GM18951 (cell line): Measurements from ENCODE around the gene RSAD1.

Experiments used
- POLR2A ChIP-seq: IDR thresholded peaks from 4 replicates; pipeline ENCODE4 v1.6.1; 2011; ENCODE audit warnings: mild to moderate bottlenecking; ENCODE audit not compliant: insufficient read length, insufficient read depth; ENCODE audit errors: extremely low read depth
- in situ Hi-C: fragments of 300-500 bp; cut with MboI; formaldehyde crosslinking; loops from one replicate; pipeline ENCODE4 v1.12.0; 2022; ENCODE audit warnings: low sequenced_read_pairs, mixed read lengths, inconsistent platforms; ENCODE audit not compliant: unreplicated experiment

RSAD1 gene

GRCh38 chr17:50478391-50479381 is at the start of gene RSAD1:
Gene RSAD1 (plus strand): TSS chr17:50478860. CDS start chr17:50478885, 25 bp downstream.
- in situ Hi-C loops, result no loop called here
- peak; percentile 95 for TF ChIP-seq POLR2A

GRCh38 chr17:50429793-50430192 is 48.9 kb upstream of the RSAD1 start:
- no peak for TF ChIP-seq POLR2A
- in situ Hi-C loops, result no loop called here

- in situ Hi-C loops, result no loop called here
- no peak for TF ChIP-seq POLR2A
Measured at GRCh38 chr17:50430821-50431618, 47.6 kb upstream of the RSAD1 start.

GRCh38 chr17:50432125-50432762 is 46.4 kb upstream of the RSAD1 start:
- in situ Hi-C loops, result no loop called here
- TF ChIP-seq POLR2A, result no peak

GRCh38 chr17:50437409-50437808 is 41.3 kb upstream of the RSAD1 start:
- TF ChIP-seq POLR2A, result no peak
- in situ Hi-C loops, result no loop called here

GRCh38 chr17:50439008-50439407 is 39.7 kb upstream of the RSAD1 start:
- no peak for TF ChIP-seq POLR2A
- in situ Hi-C loops, result no loop called here

- in situ Hi-C loops, result no loop called here
- no peak for TF ChIP-seq POLR2A
Measured at GRCh38 chr17:50440172-50440837, 38.4 kb upstream of the RSAD1 start.

- TF ChIP-seq POLR2A, result no peak
- in situ Hi-C loops, result no loop called here
Measured at GRCh38 chr17:50440838-50441829, 37.5 kb upstream of the RSAD1 start.

GRCh38 chr17:50443505-50443974 is 35.1 kb upstream of the RSAD1 start:
- in situ Hi-C loops, result no loop called here
- no peak for TF ChIP-seq POLR2A

- TF ChIP-seq POLR2A, result no peak
- in situ Hi-C loops, result no loop called here
Measured at GRCh38 chr17:50444841-50445715, 33.6 kb upstream of the RSAD1 start.
